Naive thymus-derived CD4-positive, alpha-beta T cell (primary cell): ENCODE data around the gene SELENOW. TPM values are rescaled to one million over a fixed set of nuclear protein-coding genes. Genes with fewer than 3 reads are reported as not detected.
"Not testable (repeated sequence)": the region's sequence is repeated elsewhere in the genome, so short reads cannot be mapped to it uniquely, and the experiment has no call there.

Source experiments
- ATAC-seq: fragments of 150-1000 bp; cut with Tn5 transposase; 2 replicates; pipeline ENCODE4 v1.10.0; 2021; ENCODE audit warnings: mild to moderate bottlenecking, moderate library complexity
- CTCF ChIA-PET: fragments of 350-600 bp; sonication (Branson Sonifier 250); formaldehyde crosslinking; loops from one replicate; lab custom pipeline; 2021; ENCODE audit warnings: antibody characterized with exemption; lab: Charles Lee
- POLR2A ChIA-PET: fragments of 350-600 bp; sonication (Branson Sonifier 250); formaldehyde crosslinking; loops from one replicate; lab custom pipeline; 2021; ENCODE audit warnings: antibody characterized with exemption, inconsistent platforms; lab: Charles Lee
- DNase-seq, 9 donors: peaks; one replicate each; pipeline versions ENCODE4 v3.0.0 to v3.0.0-alpha.2; 2020 to 2022; ENCODE audit warnings: mixed read lengths in 1 of 9
- H3K27ac ChIP-seq: one replicate; pipeline ENCODE4 v1.7.0; 2013; ENCODE audit warnings: mild to moderate bottlenecking, low read depth, low read length, moderate library complexity
- H3K27me3 ChIP-seq, 2 donors: one replicate each; pipeline ENCODE4 v1.7.0; 2013; ENCODE audit warnings: low read length in 2 of 2, mild to moderate bottlenecking in 2 of 2, moderate library complexity in 2 of 2; ENCODE audit not compliant: control insufficient read depth in 2 of 2, insufficient read depth in 2 of 2
- H3K36me3 ChIP-seq, 3 experiments: 1 replicate in 2 of 3; 2 replicates in 1 of 3; pipeline ENCODE4 v1.7.0; 2013; ENCODE audit warnings: low read length in 3 of 3, mild to moderate bottlenecking in 3 of 3, moderate library complexity in 1 of 3; ENCODE audit not compliant: insufficient read depth in 3 of 3, control insufficient read depth in 2 of 3
- H3K4me1 ChIP-seq, 2 donors: one replicate each; pipeline ENCODE4 v1.7.0; 2013; ENCODE audit warnings: low read length in 2 of 2, mild to moderate bottlenecking in 2 of 2, moderate library complexity in 1 of 2; ENCODE audit not compliant: control insufficient read depth in 2 of 2, insufficient read depth in 2 of 2
- H3K4me3 ChIP-seq: 2 replicates; pipeline ENCODE4 v1.7.0; 2013; ENCODE audit warnings: mild to moderate bottlenecking, low read length
- H3K9me3 ChIP-seq, 3 experiments: 1 replicate in 2 of 3; 2 replicates in 1 of 3; pipeline ENCODE4 v1.7.0; 2013; ENCODE audit warnings: low read length in 3 of 3; ENCODE audit not compliant: control insufficient read depth in 2 of 3
- H3K27ac Mint-ChIP-seq, 9 donors: one replicate each; pipeline ENCODE4 v1.8.0; 2020 to 2022; ENCODE audit warnings: mixed read lengths in 9 of 9, mild to moderate bottlenecking in 8 of 9, moderate library complexity in 5 of 9, inconsistent platforms in 2 of 9
- H3K27me3 Mint-ChIP-seq, 5 donors: one replicate each; pipeline ENCODE4 v1.8.0; 2021 to 2022; ENCODE audit warnings: mixed read lengths in 5 of 5, mild to moderate bottlenecking in 1 of 5
- H3K36me3 Mint-ChIP-seq, 5 donors: one replicate each; pipeline ENCODE4 v1.8.0; 2020 to 2022; ENCODE audit warnings: mixed read lengths in 5 of 5, mild to moderate bottlenecking in 3 of 5, inconsistent platforms in 1 of 5
- H3K4me1 Mint-ChIP-seq, 7 donors: one replicate each; pipeline ENCODE4 v1.8.0; 2020 to 2022; ENCODE audit warnings: mixed read lengths in 7 of 7, mild to moderate bottlenecking in 3 of 7, inconsistent platforms in 1 of 7
- H3K4me3 Mint-ChIP-seq, 10 donors: one replicate each; pipeline ENCODE4 v1.8.0; 2020 to 2022; ENCODE audit warnings: mild to moderate bottlenecking in 10 of 10, mixed read lengths in 10 of 10, moderate library complexity in 6 of 10, inconsistent platforms in 2 of 10
- H3K9me3 Mint-ChIP-seq, 11 donors: one replicate each; pipeline ENCODE4 v1.8.0; 2020 to 2022; ENCODE audit warnings: mixed read lengths in 11 of 11, mild to moderate bottlenecking in 4 of 11, inconsistent platforms in 1 of 11, moderate library complexity in 1 of 11
- intact Hi-C, 2 donors: fragments of 100-400 bp; cut with micrococcal nuclease; formaldehyde crosslinking; loops; one replicate each; pipeline ENCODE4 v1.15.1; 2023
- polyA plus RNA-seq, 2 donors: library from polyadenylated mRNA; unstranded; fragments of 300-500 nt; fragmentation: Illumina TruSeq; gene quantifications; one replicate each; pipeline ENCODE4 v1.2.3, GENCODE V29; 2021
- total RNA-seq, 6 experiments: library from RNA in 5 of 6; stranded (reverse) in 5 of 6; gene quantifications; 1 replicate in 5 of 6; 2 replicates in 1 of 6; pipeline ENCODE4 v1.2.3 and lab custom pipeline; 2021 to 2026

The SELENOW gene
- total and polyA plus RNA-seq, 7 experiments from 2014 or later: 67.5 to 400 (median 111) TPM

DNA sequence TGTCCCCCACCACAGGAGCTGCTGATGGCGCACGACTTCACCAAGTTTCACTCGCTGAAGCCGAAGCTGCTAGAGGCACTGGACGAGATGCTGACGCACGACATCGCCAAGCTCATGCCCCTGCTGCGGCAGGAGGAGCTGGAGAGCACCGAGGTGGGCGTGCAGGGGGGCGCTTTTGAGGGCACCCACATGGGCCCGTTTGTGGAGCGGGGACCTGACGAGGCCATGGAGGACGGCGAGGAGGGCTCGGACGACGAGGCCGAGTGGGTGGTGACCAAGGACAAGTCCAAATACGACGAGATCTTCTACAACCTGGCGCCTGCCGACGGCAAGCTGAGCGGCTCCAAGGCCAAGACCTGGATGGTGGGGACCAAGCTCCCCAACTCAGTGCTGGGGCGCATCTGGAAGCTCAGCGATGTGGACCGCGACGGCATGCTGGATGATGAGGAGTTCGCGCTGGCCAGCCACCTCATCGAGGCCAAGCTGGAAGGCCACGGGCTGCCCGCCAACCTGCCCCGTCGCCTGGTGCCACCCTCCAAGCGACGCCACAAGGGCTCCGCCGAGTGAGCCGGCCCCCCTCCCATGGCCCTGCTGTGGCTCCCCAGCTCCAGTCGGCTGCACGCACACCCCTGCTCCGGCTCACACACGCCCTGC is 37.5 kb upstream of the SELENOW start:
- H3K27me3 ChIP-seq: no peaks in the 10 kb centered on the region
- H3K9me3 ChIP-seq: no peaks in the 10 kb centered on the region
- ChIA-PET CTCF (interaction anchor here (0.6 to 1.7 kb wide), 2 partner anchors 38 to 305 kb away, joined by 4 to 7 read pairs; no protein-coding TSS in a partner anchor), POLR2A (interaction anchor here (0.6 kb wide), 1 partner anchor 1238 kb away, joined by 3 read pairs; no protein-coding TSS in a partner anchor)
- no peak for DNase-seq
- Mint-ChIP-seq H3K4me1 (peaks cover 0 to 27% (median 14%) of the 10 kb centered on the region in 7 donors), H3K27ac (peak overlapping the region in 1 of 9 donors; percentile 24), H3K36me3 (peaks cover 0 to 4% (median 0%) of the 10 kb centered on the region in 5 donors), H3K27me3 (peaks cover 0 to 5% (median 0%) of the 10 kb centered on the region in 5 donors), H3K4me3 (no peak overlapping the region), H3K9me3 (peaks cover 0 to 5% (median 0%) of the 10 kb centered on the region in 11 donors)
- H3K4me3 ChIP-seq: no peak overlapping the region
- H3K27ac ChIP-seq: no peak overlapping the region
- peaks cover 0 to 3% (median 0%) of the 10 kb centered on the region in 3 experiments for H3K36me3 ChIP-seq
- ATAC-seq: no peak
- peaks cover 7 to 16% of the 10 kb centered on the region in 2 donors for H3K4me1 ChIP-seq
- intact Hi-C loops: loop anchor here in 1 of 2 donors (5.0 kb wide), 1 partner anchor 44 kb away; no protein-coding TSS in a partner anchor

DNA sequence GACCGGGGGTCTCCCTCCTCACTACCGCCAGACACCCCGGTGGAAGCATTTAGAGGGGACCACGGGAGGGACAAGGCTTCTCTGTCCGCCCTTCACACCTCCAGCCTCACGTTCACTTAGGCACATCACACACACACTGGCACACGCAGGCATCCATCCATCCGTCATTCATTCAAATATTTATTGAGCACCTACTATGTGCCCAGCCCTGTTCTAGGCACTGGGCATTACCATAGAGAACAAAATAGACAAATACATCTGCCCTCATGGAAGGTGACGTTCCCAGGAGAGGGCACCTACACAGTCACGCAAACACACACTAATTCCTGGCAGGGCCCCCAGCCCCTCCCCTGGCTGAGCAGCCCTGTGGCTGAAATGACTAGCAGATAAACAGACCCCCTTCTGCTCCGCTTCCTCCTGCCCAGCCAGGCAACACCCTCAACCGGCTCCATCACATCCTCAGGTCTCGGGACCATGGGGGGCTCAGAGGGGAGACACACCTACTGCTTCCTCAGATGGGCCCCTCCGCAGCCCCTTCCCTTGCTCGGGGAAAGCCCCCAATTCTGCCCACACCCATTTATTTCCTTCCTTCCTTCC is 36.9 kb upstream of the SELENOW start:
- H3K9me3 ChIP-seq: no peaks in the 10 kb centered on the region
- ATAC-seq (no peak), DNase-seq (no peak)
- H3K27ac Mint-ChIP-seq: peak overlapping the region in 2 of 9 donors; percentile 24 to 71
- no peak overlapping the region for H3K4me3 ChIP-seq
- H3K27ac ChIP-seq: no peak overlapping the region
- H3K9me3 Mint-ChIP-seq: peaks cover 0 to 5% (median 0%) of the 10 kb centered on the region in 11 donors
- H3K4me1 ChIP-seq: peaks cover 8 to 20% of the 10 kb centered on the region in 2 donors
- no peaks in the 10 kb centered on the region for H3K27me3 ChIP-seq
- ChIA-PET CTCF (no interaction called here), POLR2A (interaction anchor here (0.6 kb wide), 1 partner anchor 1238 kb away, joined by 3 read pairs; no protein-coding TSS in a partner anchor)
- peaks cover 0 to 3% (median 0%) of the 10 kb centered on the region in 5 donors for H3K27me3 Mint-ChIP-seq
- intact Hi-C loops: loop anchor here in 1 of 2 donors (5.0 kb wide), 1 partner anchor 44 kb away; no protein-coding TSS in a partner anchor
- H3K4me1 Mint-ChIP-seq: peaks cover 0 to 30% (median 15%) of the 10 kb centered on the region in 7 donors
- peaks cover 0 to 4% (median 0%) of the 10 kb centered on the region in 5 donors for H3K36me3 Mint-ChIP-seq
- peak overlapping the region in 8 of 10 donors; percentile 4 to 86 (median 54) for H3K4me3 Mint-ChIP-seq
- peaks cover 0 to 5% (median 0%) of the 10 kb centered on the region in 3 experiments for H3K36me3 ChIP-seq

DNA sequence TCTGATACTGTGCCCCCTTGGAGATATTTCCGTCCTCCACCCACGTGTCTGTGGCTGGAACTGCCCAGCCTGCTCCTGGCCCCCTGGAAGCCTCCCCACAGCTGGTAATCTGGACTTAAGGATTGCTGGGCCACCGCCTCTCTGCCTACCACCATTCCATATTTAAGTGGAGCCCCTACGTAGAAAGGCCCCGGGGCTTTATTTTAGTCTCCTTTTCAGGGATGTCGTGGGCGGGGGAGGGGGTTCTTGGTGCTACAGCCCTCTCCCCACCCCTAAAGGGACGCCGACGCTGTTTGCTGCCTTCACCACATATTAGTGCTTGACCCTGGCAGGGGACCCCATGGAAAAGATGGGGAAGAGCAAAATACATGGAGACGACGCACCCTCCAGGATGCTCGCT is 35.9 kb upstream of the SELENOW start:
- Mint-ChIP-seq H3K27ac (peak overlapping the region in 3 of 9 donors; percentile 14 to 71 (median 14)), H3K36me3 (peaks cover 0 to 7% (median 0%) of the 10 kb centered on the region in 5 donors), H3K27me3 (peaks cover 0 to 3% (median 0%) of the 10 kb centered on the region in 5 donors), H3K4me1 (peaks cover 0 to 37% (median 22%) of the 10 kb centered on the region in 7 donors), H3K9me3 (peaks cover 0 to 5% (median 0%) of the 10 kb centered on the region in 11 donors), H3K4me3 (peak overlapping the region in 9 of 10 donors; percentile 10 to 95 (median 77))
- ChIA-PET CTCF (interaction anchor here (1.0 to 2.8 kb wide), 2 partner anchors 29 to 43 kb away, joined by 3 to 23 read pairs; partner anchors contain the start of gene EHD2), POLR2A (interaction anchor here (0.8 kb wide), 1 partner anchor 32 kb away, joined by 4 read pairs; no protein-coding TSS in a partner anchor)
- ATAC-seq (no peak), DNase-seq (no peak)
- H3K4me1 ChIP-seq: peaks cover 11 to 28% of the 10 kb centered on the region in 2 donors
- no peak overlapping the region for H3K4me3 ChIP-seq
- H3K27ac ChIP-seq: no peak overlapping the region
- H3K36me3 ChIP-seq: peaks cover 0 to 12% (median 0%) of the 10 kb centered on the region in 3 experiments
- H3K9me3 ChIP-seq: no peaks in the 10 kb centered on the region
- no peaks in the 10 kb centered on the region for H3K27me3 ChIP-seq
- intact Hi-C loops: loop anchor here (1.0 to 5.0 kb wide), 5 partner anchors 29 to 446 kb away; partner anchors contain the start of gene EHD2 (in 2 of the 2)

DNA sequence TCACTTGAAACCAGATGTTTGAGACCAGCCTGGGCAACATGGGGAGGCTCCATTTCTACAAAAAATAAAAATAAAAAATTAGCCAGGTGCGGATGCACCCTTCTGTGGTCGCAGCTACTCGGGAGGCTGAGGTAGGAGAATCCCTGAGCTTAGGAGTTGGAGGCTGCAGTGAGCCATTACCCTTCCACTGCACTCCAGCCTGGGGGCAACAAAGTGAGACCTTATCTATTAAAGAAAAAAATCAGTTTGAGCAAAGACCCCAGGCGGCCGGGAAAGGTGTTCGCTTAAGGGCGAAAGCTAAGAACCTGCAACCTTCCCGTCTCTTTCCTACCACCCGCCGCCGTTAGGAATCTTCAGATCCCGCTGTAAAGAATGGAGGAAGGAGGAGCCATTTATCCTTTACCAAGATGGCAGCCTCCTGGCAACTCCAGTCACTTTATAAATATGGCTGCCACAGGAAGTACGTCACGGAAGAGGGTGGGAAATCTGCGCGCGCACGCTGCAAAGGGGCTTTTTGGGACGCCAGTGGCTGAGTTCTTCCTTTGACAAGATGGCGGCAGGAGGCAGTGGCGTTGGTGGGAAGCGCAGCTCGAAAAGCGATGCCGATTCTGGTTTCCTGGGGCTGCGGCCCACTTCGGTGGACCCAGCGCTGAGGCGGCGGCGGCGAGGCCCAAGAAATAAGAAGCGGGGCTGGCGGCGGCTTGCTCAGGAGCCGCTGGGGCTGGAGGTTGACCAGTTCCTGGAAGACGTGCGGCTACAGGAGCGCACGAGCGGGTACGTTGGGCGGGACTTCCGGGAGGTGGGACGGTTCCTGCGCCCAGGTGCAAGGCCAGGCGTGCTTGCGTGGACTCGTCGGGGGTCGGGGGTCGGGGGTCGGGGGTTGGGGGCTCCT is 33.2 kb upstream of the SELENOW start, which contains the start of gene NOP53:
TSS of gene NOP53 (plus strand) at position 537 of the 892 bp plus-strand sequence. CDS start at position 551, 14 bp downstream.
- H3K9me3 Mint-ChIP-seq: peaks cover 0 to 5% (median 0%) of the 10 kb centered on the region in 11 donors
- DNase-seq (peak; percentile 95 to 99 (median 97)), ATAC-seq (peak; percentile 86)
- peak within 1 kb of the TSS; percentile 97 to 100 (median 100) for H3K27ac Mint-ChIP-seq
- peaks cover 18 to 58% (median 40%) of the 10 kb centered on the region in 7 donors for H3K4me1 Mint-ChIP-seq
- ChIA-PET POLR2A (interaction anchor here (0.6 to 1.9 kb wide), 12 partner anchors 11 to 454 kb away, joined by 3 to 8 read pairs (median 4); partner anchors contain the start of genes DHX34, KPTN and SELENOW), CTCF (interaction anchor here (1.0 to 2.8 kb wide), 4 partner anchors 9 to 311 kb away, joined by 3 to 23 read pairs (median 4); partner anchors contain the start of gene EHD2)
- H3K27me3 Mint-ChIP-seq: peaks cover 0 to 3% (median 0%) of the 10 kb centered on the region in 5 donors
- Histone ChIP-seq H3K4me3 (peak within 1 kb of the TSS; percentile 62), H3K9me3 (no peaks in the 10 kb centered on the region), H3K27me3 (no peaks in the 10 kb centered on the region), H3K4me1 (peaks cover 11 to 50% of the 10 kb centered on the region in 2 donors), H3K36me3 (peaks cover 0 to 34% (median 13%) of the 10 kb centered on the region in 3 experiments), H3K27ac (peak within 1 kb of the TSS; percentile 100)
- intact Hi-C loops: loop anchor here (1.0 to 2.0 kb wide), 9 partner anchors 33 to 894 kb away; partner anchors contain the start of genes NAPA (in 2 of the 2), SELENOW (in 2 of the 2), AP2S1 (in 1 of the 2) and DHX34 (in 1 of the 2)
- H3K4me3 Mint-ChIP-seq: peak within 1 kb of the TSS; percentile 93 to 100 (median 99)
- H3K36me3 Mint-ChIP-seq: peaks cover 0 to 15% (median 10%) of the 10 kb centered on the region in 5 donors

DNA sequence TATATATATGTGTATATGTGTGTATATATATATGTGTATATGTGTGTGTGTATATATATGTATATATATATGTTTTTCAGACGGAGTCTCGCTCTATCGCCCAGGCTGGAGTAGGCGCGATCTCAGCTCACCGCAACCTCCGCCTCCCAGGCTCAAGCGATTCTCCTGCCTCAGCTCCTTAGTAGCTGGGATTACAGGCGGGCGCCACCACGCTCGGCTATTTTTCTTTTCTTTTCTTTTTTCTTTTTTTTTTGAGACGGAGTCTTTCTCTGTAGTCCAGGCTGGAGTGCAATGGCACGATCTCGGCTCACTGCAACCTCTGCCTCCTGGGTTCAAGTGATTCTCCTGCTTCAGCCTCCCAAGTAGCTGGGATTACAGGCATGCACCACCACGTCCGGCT is 32.4 kb upstream of the SELENOW start:
- H3K9me3 Mint-ChIP-seq, ATAC-seq, H3K27me3 ChIP-seq, intact Hi-C loops, DNase-seq, H3K27me3 Mint-ChIP-seq, H3K9me3 ChIP-seq: not testable (repeated sequence)
- POLR2A ChIA-PET: interaction anchor here (0.5 to 1.9 kb wide), 11 partner anchors 10 to 734 kb away, joined by 3 to 8 read pairs (median 4); partner anchors contain the start of genes DHX34, KPTN and SELENOW
- Mint-ChIP-seq H3K36me3 (peaks cover 0 to 17% (median 10%) of the 10 kb centered on the region in 5 donors), H3K4me1 (peaks cover 18 to 62% (median 44%) of the 10 kb centered on the region in 7 donors), H3K27ac (peak overlapping the region; percentile 97 to 100 (median 100)), H3K4me3 (peak overlapping the region; percentile 93 to 100 (median 99))
- Histone ChIP-seq H3K36me3 (peaks cover 2 to 42% (median 15%) of the 10 kb centered on the region in 3 experiments), H3K27ac (peak overlapping the region; percentile 100), H3K4me3 (peak overlapping the region; percentile 62), H3K4me1 (peaks cover 11 to 50% of the 10 kb centered on the region in 2 donors)
- CTCF ChIA-PET: interaction anchor here (0.7 kb wide), 1 partner anchor 320 kb away, joined by 3 read pairs; no protein-coding TSS in a partner anchor
